Stimulated activated CD4-positive, alpha-beta T cell treated with anti-CD3 and anti-CD28 coated beads, Interleukin-4, amount 100 ng/mL, for 4 hours (primary cell): ENCODE measurements around the gene STIM2.
"Not testable (repeated sequence)": the region's sequence is repeated elsewhere in the genome, so short reads cannot be mapped to it uniquely, and the experiment has no call there.

Experiments used
- DNase-seq, 2 experiments: peaks; one replicate each; pipeline ENCODE4 v3.0.0-alpha.2; 2020

STIM2 gene

GRCh38 chr4:26870576-26871262 is 10.1 kb downstream of the STIM2 start:
- DNase-seq, result no peak

- no peak for DNase-seq
Measured at GRCh38 chr4:26871611-26872010, 11.0 kb downstream of the STIM2 start.

- DNase-seq, result peak in 1 of 2 experiments; percentile 29
Measured at GRCh38 chr4:26873391-26874026, 12.9 kb downstream of the STIM2 start.

- no peak for DNase-seq
Measured at GRCh38 chr4:26874110-26874509, 13.5 kb downstream of the STIM2 start.

GRCh38 chr4:26877406-26877805 is 16.8 kb downstream of the STIM2 start:
- no peak for DNase-seq

- DNase-seq, result no peak
Measured at GRCh38 chr4:26877961-26878360, 17.3 kb downstream of the STIM2 start.

GRCh38 chr4:26878794-26879391 is 18.3 kb downstream of the STIM2 start:
- DNase-seq, result peak in 1 of 2 experiments; percentile 11

- DNase-seq, result no peak
Measured at GRCh38 chr4:26879805-26880204, 19.2 kb downstream of the STIM2 start.

GRCh38 chr4:26884026-26884425 is 23.4 kb downstream of the STIM2 start:
- no peak for DNase-seq

GRCh38 chr4:26884486-26884988 is 23.9 kb downstream of the STIM2 start:
- DNase-seq, result no peak

- peak in 1 of 2 experiments; percentile 18 for DNase-seq
Measured at GRCh38 chr4:26885912-26886274, 25.3 kb downstream of the STIM2 start.

- no peak for DNase-seq
Measured at GRCh38 chr4:26887143-26887542, 26.5 kb downstream of the STIM2 start.

GRCh38 chr4:26887809-26888208 is 27.2 kb downstream of the STIM2 start:
- no peak for DNase-seq

- no peak for DNase-seq
Measured at GRCh38 chr4:26889356-26889755, 28.7 kb downstream of the STIM2 start.

GRCh38 chr4:26891054-26891453 is 30.4 kb downstream of the STIM2 start:
- no peak for DNase-seq

GRCh38 chr4:26891867-26892266 is 31.2 kb downstream of the STIM2 start:
- DNase-seq, result no peak

- DNase-seq, result no peak
Measured at GRCh38 chr4:26892480-26893150, 32.0 kb downstream of the STIM2 start.

- no peak for DNase-seq
Measured at GRCh38 chr4:26893491-26893890, 32.9 kb downstream of the STIM2 start.

GRCh38 chr4:26894881-26895280 is 34.2 kb downstream of the STIM2 start:
- DNase-seq, result not testable (repeated sequence)

- no peak for DNase-seq
Measured at GRCh38 chr4:26896636-26897035, 36.0 kb downstream of the STIM2 start.

- no peak for DNase-seq
Measured at GRCh38 chr4:26899991-26900390, 39.4 kb downstream of the STIM2 start.

GRCh38 chr4:26900765-26901164 is 40.1 kb downstream of the STIM2 start:
- no peak for DNase-seq

GRCh38 chr4:26905172-26905571 is 44.5 kb downstream of the STIM2 start:
- DNase-seq, result no peak
